ENCODE results near the gene IRGM.

IRGM gene

GRCh38 chr5:150879358-150879757, 33.0 kb downstream of the IRGM start:
- Histone ChIP-seq H3K4ac (ENCODE audit: low read depth, low read length) (no peak overlapping the region), H3K18ac (ENCODE audit: low read length) (no peak overlapping the region), H3K23ac (ENCODE audit: low read length) (no peak overlapping the region), H3K36me3 (ENCODE audit: control insufficient read depth in 1 of 2, insufficient read depth in 2 of 2, low read length in 2 of 2) (no peaks in the 10 kb centered on the region), H2BK5ac (ENCODE audit: low read depth, low read length, poor library complexity) (no peak overlapping the region), H3K27ac (ENCODE audit: low read depth, low read length) (no peak overlapping the region), H2AFZ (ENCODE audit: insufficient read depth, low read length, poor library complexity) (no peak overlapping the region), H3K27me3 (ENCODE audit: insufficient read depth, low read length) (no peaks in the 10 kb centered on the region), H3K4me3 (ENCODE audit: low read depth, low read length) (no peak overlapping the region), H3K9ac (ENCODE audit: low read length) (no peak overlapping the region), H4K91ac (ENCODE audit: low read depth, low read length) (no peak overlapping the region), H3K4me2 (ENCODE audit: low read length) (no peak overlapping the region), H4K12ac (ENCODE audit: low read depth, low read length) (no peak overlapping the region), H3K4me1 (ENCODE audit: control insufficient read depth in 1 of 2, insufficient read depth in 2 of 2, low read length in 2 of 2) (no peaks in the 10 kb centered on the region), H3K9me3 (ENCODE audit: insufficient read depth, low read depth, low read length) (peaks cover 12% of the 10 kb centered on the region), H3K79me2 (ENCODE audit: control insufficient read depth, insufficient read depth, low read length, poor library complexity) (no peaks in the 10 kb centered on the region), H2BK12ac (ENCODE audit: low read length) (no peak overlapping the region), H4K8ac (ENCODE audit: low read depth, low read length) (no peak overlapping the region), H2BK120ac (ENCODE audit: insufficient read depth, low read length, poor library complexity) (no peak overlapping the region), H3K14ac (ENCODE audit: low read length) (no peak overlapping the region), H3K79me1 (ENCODE audit: low read length) (no peaks in the 10 kb centered on the region), H2AK5ac (ENCODE audit: low read length) (no peak overlapping the region)
- DNase-seq: peak in 1 of 2 donors; percentile 33

GRCh38 chr5:150895431-150896428, 49.4 kb downstream of the IRGM start:
- WGBS (ENCODE audit: extremely low coverage, insufficient coverage, insufficient read length): no CpG with 5 or more reads among the region's 8 CpGs
- Histone ChIP-seq H3K79me1 (ENCODE audit: low read length) (no peaks in the 10 kb centered on the region), H3K9me3 (ENCODE audit: insufficient read depth, low read depth, low read length) (peaks cover 3% of the 10 kb centered on the region), H4K8ac (ENCODE audit: low read depth, low read length) (no peak overlapping the region), H3K4me2 (ENCODE audit: low read length) (no peak overlapping the region), H3K36me3 (ENCODE audit: control insufficient read depth in 1 of 2, insufficient read depth in 2 of 2, low read length in 2 of 2) (peaks cover 2 to 10% of the 10 kb centered on the region in 2 experiments), H3K14ac (ENCODE audit: low read length) (no peak overlapping the region), H2AK5ac (ENCODE audit: low read length) (no peak overlapping the region), H3K79me2 (ENCODE audit: control insufficient read depth, insufficient read depth, low read length, poor library complexity) (no peaks in the 10 kb centered on the region), H3K4ac (ENCODE audit: low read depth, low read length) (no peak overlapping the region), H3K27ac (ENCODE audit: low read depth, low read length) (no peak overlapping the region), H3K4me1 (ENCODE audit: control insufficient read depth in 1 of 2, insufficient read depth in 2 of 2, low read length in 2 of 2) (no peaks in the 10 kb centered on the region), H3K27me3 (ENCODE audit: insufficient read depth, low read length) (no peaks in the 10 kb centered on the region), H2BK12ac (ENCODE audit: low read length) (no peak overlapping the region), H3K4me3 (ENCODE audit: low read depth, low read length) (no peak overlapping the region), H4K12ac (ENCODE audit: low read depth, low read length) (no peak overlapping the region), H3K23ac (ENCODE audit: low read length) (no peak overlapping the region), H4K91ac (ENCODE audit: low read depth, low read length) (no peak overlapping the region), H2BK5ac (ENCODE audit: low read depth, low read length, poor library complexity) (no peak overlapping the region), H2AFZ (ENCODE audit: insufficient read depth, low read length, poor library complexity) (no peak overlapping the region), H3K18ac (ENCODE audit: low read length) (no peak overlapping the region), H2BK120ac (ENCODE audit: insufficient read depth, low read length, poor library complexity) (no peak overlapping the region), H3K9ac (ENCODE audit: low read length) (no peak overlapping the region)
- no peak for DNase-seq

Data from trophoblast cell (in vitro differentiated cells and primary cell).